Chondrocyte (in vitro differentiated cells): ENCODE data around the gene C17orf75. TPM values are rescaled to one million over a fixed set of nuclear protein-coding genes. Genes with fewer than 3 reads are reported as not detected.

Source experiments
- DNase-seq: peaks from one replicate; pipeline ENCODE4 v3.0.0; 2021; ENCODE audit warnings: mixed read lengths, low spot score
- H3K27ac Mint-ChIP-seq: one replicate; pipeline ENCODE4 v1.8.0; 2021; ENCODE audit warnings: mild to moderate bottlenecking, moderate library complexity, mixed read lengths; ENCODE audit not compliant: unreplicated experiment
- H3K27me3 Mint-ChIP-seq: 2 replicates; pipeline ENCODE4 v1.8.0; 2021; ENCODE audit warnings: low read depth, mixed read lengths
- H3K36me3 Mint-ChIP-seq: 2 replicates; pipeline ENCODE4 v1.8.0; 2021; ENCODE audit warnings: low read depth, mixed read lengths
- H3K4me1 Mint-ChIP-seq: 2 replicates; pipeline ENCODE4 v1.8.0; 2021; ENCODE audit warnings: low read depth, mild to moderate bottlenecking, mixed read lengths
- H3K4me3 Mint-ChIP-seq: one replicate; pipeline ENCODE4 v1.8.0; 2021; ENCODE audit warnings: mild to moderate bottlenecking, moderate library complexity, mixed read lengths; ENCODE audit not compliant: unreplicated experiment
- H3K9me3 Mint-ChIP-seq: 2 replicates; pipeline ENCODE4 v1.8.0; 2021; ENCODE audit warnings: low read depth, mixed read lengths
- total RNA-seq: library from RNA; stranded (reverse); gene quantifications from 3 replicates; pipeline ENCODE4 v1.2.1, GENCODE V29; 2021
- TF ChIP-seq, protein P1 (sequence below): fragments of 200-600 bp; sonication (generic); IDR thresholded peaks from 2 replicates; pipeline ENCODE4 v1.5.0; 2021; ENCODE audit warnings: antibody characterized with exemption, mild to moderate bottlenecking, moderate library complexity

The C17orf75 gene
- total RNA-seq, 1 donor from 2014 or later, result 19.3 TPM

DNA sequence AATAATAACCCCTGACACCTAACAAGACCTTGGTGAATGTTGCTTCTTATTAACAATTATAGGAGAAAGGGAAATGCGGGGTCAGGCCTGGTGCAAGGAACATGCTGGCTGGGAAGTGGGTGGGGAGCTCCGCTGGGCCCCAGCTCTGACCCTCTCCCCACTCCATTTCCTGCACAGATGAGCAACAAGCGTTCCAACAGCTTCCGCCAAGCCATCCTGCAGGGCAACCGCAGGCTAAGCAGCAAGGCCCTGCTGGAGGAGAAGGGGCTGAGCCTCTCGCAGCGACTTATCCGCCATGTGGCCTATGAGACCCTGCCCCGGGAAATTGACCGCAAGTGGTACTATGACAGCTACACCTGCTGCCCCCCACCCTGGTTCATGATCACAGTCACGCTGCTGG lies 53.4 kb downstream of the C17orf75 start:
- DNase-seq, result no peak
- Mint-ChIP-seq H3K27ac (no peak overlapping the region), H3K27me3 (peaks cover 4% of the 10 kb centered on the region), H3K4me3 (no peak overlapping the region), H3K4me1 (peaks cover 3% of the 10 kb centered on the region), H3K36me3 (no peaks in the 10 kb centered on the region), H3K9me3 (no peaks in the 10 kb centered on the region)
- TF ChIP-seq, protein P1, sequence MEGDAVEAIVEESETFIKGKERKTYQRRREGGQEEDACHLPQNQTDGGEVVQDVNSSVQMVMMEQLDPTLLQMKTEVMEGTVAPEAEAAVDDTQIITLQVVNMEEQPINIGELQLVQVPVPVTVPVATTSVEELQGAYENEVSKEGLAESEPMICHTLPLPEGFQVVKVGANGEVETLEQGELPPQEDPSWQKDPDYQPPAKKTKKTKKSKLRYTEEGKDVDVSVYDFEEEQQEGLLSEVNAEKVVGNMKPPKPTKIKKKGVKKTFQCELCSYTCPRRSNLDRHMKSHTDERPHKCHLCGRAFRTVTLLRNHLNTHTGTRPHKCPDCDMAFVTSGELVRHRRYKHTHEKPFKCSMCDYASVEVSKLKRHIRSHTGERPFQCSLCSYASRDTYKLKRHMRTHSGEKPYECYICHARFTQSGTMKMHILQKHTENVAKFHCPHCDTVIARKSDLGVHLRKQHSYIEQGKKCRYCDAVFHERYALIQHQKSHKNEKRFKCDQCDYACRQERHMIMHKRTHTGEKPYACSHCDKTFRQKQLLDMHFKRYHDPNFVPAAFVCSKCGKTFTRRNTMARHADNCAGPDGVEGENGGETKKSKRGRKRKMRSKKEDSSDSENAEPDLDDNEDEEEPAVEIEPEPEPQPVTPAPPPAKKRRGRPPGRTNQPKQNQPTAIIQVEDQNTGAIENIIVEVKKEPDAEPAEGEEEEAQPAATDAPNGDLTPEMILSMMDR, result no peak

DNA sequence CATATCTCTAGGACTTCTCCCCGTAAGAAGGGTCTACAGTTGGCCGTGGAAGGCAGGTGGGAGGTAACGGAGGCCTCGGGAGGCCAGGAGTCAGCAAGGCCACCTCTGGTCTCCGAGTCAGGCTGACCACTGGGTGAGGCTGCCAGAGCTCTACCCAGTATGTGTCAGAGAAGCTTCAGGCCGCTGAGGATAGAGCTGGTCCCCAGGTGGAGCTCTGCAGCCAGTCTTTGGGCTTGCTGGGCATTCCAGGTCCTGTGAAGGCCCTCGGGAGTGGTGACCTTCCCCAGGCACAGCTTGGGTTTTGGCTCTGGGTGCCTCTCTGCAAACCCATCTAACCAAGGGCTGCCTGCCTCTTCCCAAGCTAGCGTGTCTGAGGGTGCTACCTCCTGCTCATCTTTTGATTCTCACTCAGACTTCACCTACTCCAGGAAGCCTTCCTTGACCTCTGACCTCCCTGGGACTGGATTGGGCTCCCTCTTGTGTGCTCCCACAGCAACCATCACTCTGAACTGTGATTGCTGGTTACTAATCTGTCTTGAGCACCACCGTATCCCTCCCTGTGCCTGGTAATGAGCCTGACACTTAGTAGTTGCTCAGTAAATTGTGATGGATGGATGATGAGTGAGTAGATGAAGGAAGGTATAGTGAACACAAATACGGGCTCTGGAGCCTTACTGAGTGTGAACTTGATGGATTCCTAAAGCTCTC lies 54.0 kb downstream of the C17orf75 start:
- Mint-ChIP-seq H3K27ac (no peak overlapping the region), H3K9me3 (no peaks in the 10 kb centered on the region), H3K4me1 (peaks cover 5% of the 10 kb centered on the region), H3K4me3 (no peak overlapping the region), H3K36me3 (no peaks in the 10 kb centered on the region), H3K27me3 (peaks cover 6% of the 10 kb centered on the region)
- no peak for DNase-seq
- TF ChIP-seq, protein P1, result no peak

DNA sequence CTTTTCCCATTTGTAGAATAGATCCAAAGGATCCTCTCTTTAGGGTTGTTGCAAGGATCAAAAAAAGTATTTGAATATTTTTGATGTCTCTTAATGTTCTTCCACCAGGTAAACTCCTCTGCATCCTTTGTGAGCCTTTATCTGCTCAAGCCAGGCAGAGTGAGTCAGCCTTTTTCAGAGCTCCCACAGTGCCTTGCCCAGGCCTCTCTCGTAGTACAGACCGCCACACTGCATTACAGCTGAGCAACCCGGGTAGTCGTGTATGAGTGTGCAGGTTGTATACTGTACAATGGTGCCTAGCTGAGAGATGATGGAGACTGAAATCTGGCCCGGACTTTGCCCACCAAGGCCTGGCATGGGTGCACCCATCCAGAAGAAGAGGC lies 55.5 kb downstream of the C17orf75 start:
- TF ChIP-seq, protein P1, result no peak
- no peak for DNase-seq
- peaks cover 6% of the 10 kb centered on the region for H3K27me3 Mint-ChIP-seq
- H3K4me1 Mint-ChIP-seq, result peaks cover 5% of the 10 kb centered on the region
- H3K27ac Mint-ChIP-seq, result no peak overlapping the region
- H3K4me3 Mint-ChIP-seq, result no peak overlapping the region
- no peaks in the 10 kb centered on the region for H3K36me3 Mint-ChIP-seq
- H3K9me3 Mint-ChIP-seq, result no peaks in the 10 kb centered on the region

DNA sequence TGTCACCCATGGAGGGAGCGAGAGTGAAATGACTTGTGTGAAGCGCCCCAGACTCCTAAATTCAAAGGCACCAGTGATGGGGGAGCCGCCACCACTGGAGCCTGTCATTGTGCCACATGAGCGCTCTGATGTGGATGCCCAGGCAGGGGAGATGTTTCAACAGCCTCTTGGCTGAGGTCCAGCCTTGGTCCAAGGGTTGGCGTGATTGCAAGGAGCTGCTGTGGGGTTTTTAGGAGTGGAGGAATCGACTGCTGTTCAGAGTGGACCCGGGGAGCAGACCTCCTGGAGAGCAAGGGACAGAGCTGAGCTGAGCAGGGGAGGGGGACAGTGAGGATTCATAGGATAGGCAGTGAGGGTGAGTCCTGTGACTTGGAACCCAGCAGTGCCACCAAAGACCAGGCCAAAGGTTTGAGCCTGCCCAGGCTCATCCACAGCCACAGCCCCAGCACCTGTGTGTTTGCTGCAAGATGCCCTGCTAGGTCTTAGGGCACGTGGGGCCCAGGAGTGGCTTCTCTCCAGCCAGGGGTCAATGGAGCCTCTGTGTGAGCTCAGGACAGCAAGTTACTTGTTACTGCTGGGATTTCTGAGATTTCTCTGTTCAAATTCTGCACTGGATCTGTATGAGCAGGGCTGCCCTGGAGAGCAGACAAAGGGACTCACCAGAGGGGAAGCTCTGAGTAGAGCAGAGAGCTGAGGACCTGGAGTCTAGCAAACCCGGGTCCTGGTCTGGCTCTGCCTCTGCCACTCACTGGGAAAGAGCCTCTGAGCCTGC lies 56.0 kb downstream of the C17orf75 start:
- H3K36me3 Mint-ChIP-seq, result no peaks in the 10 kb centered on the region
- no peaks in the 10 kb centered on the region for H3K9me3 Mint-ChIP-seq
- H3K27me3 Mint-ChIP-seq, result peaks cover 6% of the 10 kb centered on the region
- H3K4me1 Mint-ChIP-seq, result peaks cover 5% of the 10 kb centered on the region
- no peak overlapping the region for H3K27ac Mint-ChIP-seq
- H3K4me3 Mint-ChIP-seq, result no peak overlapping the region
- DNase-seq, result no peak
- TF ChIP-seq, protein P1, result no peak

DNA sequence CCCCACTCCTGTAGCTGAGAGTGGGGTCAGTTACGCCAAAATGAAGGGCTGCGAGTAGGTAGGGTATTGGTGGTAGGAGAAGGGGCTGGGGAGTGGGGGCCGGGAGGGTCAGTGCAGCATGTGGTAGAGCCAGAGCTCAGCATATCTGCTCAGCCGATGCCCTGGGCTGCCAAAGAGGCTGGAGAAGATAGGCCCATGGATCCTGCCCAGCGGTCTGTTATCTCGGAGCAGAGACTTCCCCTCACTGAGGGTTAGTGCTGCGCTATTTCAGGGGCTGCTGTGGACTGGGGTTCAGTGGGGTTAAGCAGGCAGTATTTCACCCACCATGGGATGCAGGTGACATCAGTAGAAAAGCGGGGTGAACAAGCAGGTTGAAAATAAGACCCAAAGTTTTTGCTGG lies 56.7 kb downstream of the C17orf75 start:
- TF ChIP-seq, protein P1, result no peak
- no peak for DNase-seq
- Mint-ChIP-seq H3K27me3 (peaks cover 8% of the 10 kb centered on the region), H3K36me3 (no peaks in the 10 kb centered on the region), H3K9me3 (no peaks in the 10 kb centered on the region), H3K4me1 (peaks cover 5% of the 10 kb centered on the region), H3K4me3 (no peak overlapping the region), H3K27ac (no peak overlapping the region)
